ENCODE data around the gene LURAP1L. TPM values are rescaled to one million over a fixed set of nuclear protein-coding genes. Genes with fewer than 3 reads are reported as not detected.

The LURAP1L gene
- total RNA-seq, 1 donor from 2014 or later = 13.3 TPM

DNA sequence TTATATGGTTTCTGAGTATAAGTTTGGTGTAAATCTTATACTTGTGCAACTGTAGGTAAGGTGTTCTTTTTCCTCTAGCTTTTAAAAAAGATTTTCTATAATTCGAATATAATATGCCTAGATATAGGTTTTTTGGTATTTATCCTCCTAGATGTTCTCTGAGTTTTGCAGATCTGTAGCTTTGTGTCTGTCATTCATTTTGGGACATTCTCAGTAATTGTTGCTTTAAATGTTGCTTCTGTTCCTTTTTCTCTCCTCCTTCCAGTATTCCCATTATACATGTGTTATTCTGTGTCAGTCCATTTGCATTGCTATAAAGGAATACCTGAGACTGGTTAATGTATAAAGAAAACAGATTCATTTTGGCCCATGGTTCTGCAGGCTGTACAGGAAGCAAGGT lies 33.7 kb downstream of the LURAP1L start:
- peaks cover 7% of the 10 kb centered on the region for H3K4me1 Mint-ChIP-seq (ENCODE audit: low read depth, unreplicated experiment)
- no peaks in the 10 kb centered on the region for H3K9me3 ChIP-seq (ENCODE audit: insufficient read depth, low read depth, low read length)
- FAIRE-seq = no peak
- peaks cover 3% of the 10 kb centered on the region for H3K9me3 Mint-ChIP-seq (ENCODE audit: unreplicated experiment)
- no peak overlapping the region for H3K4me2 ChIP-seq (ENCODE audit: low read length)
- H3K36me3 Mint-ChIP-seq (ENCODE audit: low read depth, unreplicated experiment) = peaks cover 9% of the 10 kb centered on the region
- no peaks in the 10 kb centered on the region for H4K20me1 ChIP-seq (ENCODE audit: insufficient read depth, low read length)
- H3K79me2 ChIP-seq (ENCODE audit: insufficient read depth, low read length) = no peaks in the 10 kb centered on the region
- H2AFZ ChIP-seq (ENCODE audit: low read depth, low read length) = no peak overlapping the region
- peaks cover 4% of the 10 kb centered on the region for H3K4me1 ChIP-seq (ENCODE audit: insufficient read depth, low read length)
- H3K4me3 ChIP-seq (ENCODE audit: insufficient read depth, low read depth, low read length) = no peak overlapping the region
- no peak for TF ChIP-seq EZH2 (IDR thresholded peaks at IDR 0.05; ENCODE audit: insufficient read depth, low read length)
- TF ChIP-seq, protein P1, sequence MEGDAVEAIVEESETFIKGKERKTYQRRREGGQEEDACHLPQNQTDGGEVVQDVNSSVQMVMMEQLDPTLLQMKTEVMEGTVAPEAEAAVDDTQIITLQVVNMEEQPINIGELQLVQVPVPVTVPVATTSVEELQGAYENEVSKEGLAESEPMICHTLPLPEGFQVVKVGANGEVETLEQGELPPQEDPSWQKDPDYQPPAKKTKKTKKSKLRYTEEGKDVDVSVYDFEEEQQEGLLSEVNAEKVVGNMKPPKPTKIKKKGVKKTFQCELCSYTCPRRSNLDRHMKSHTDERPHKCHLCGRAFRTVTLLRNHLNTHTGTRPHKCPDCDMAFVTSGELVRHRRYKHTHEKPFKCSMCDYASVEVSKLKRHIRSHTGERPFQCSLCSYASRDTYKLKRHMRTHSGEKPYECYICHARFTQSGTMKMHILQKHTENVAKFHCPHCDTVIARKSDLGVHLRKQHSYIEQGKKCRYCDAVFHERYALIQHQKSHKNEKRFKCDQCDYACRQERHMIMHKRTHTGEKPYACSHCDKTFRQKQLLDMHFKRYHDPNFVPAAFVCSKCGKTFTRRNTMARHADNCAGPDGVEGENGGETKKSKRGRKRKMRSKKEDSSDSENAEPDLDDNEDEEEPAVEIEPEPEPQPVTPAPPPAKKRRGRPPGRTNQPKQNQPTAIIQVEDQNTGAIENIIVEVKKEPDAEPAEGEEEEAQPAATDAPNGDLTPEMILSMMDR (IDR thresholded peaks at IDR 0.05; ENCODE audit: insufficient read depth, low read depth, low read length) = no peak
- no peak for DNase-seq (ENCODE audit: low read depth)
- H3K4me3 Mint-ChIP-seq (ENCODE audit: unreplicated experiment) = no peak overlapping the region
- H3K9ac ChIP-seq (ENCODE audit: low read length) = no peak overlapping the region
- H3K36me3 ChIP-seq (ENCODE audit: insufficient read depth, low read length) = no peaks in the 10 kb centered on the region
- H3K27me3 ChIP-seq (ENCODE audit: insufficient read depth, low read length) = no peaks in the 10 kb centered on the region
- no peaks in the 10 kb centered on the region for H3K27me3 Mint-ChIP-seq (ENCODE audit: low read depth, unreplicated experiment)
- H3K27ac Mint-ChIP-seq (ENCODE audit: unreplicated experiment) = no peak overlapping the region
- H3K27ac ChIP-seq (ENCODE audit: low read depth, low read length) = no peak overlapping the region

DNA sequence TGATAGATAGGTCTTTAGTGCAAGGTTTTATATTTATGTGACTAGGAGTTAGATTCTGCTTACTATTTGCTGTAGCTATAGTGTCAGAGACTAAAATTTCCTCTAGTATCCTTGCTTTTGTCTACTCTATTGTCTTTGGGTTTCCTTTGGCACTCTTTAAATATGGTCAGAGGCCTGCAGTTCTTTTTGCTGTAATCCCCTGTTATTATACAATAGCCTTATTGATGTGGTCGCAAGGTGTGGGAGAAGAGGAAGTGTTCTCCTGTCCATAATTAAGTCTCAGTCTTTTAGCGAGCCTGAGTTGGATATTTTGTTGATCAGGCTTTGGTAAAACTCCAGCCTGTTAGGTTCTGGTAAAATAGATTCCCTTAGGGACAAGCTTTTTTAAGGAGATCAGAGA lies 34.9 kb downstream of the LURAP1L start:
- Histone ChIP-seq H3K79me2 (ENCODE audit: insufficient read depth, low read length) (no peaks in the 10 kb centered on the region), H3K27me3 (ENCODE audit: insufficient read depth, low read length) (no peaks in the 10 kb centered on the region), H3K4me3 (ENCODE audit: insufficient read depth, low read depth, low read length) (no peak overlapping the region), H3K4me2 (ENCODE audit: low read length) (no peak overlapping the region), H2AFZ (ENCODE audit: low read depth, low read length) (no peak overlapping the region), H3K27ac (ENCODE audit: low read depth, low read length) (no peak overlapping the region), H3K9me3 (ENCODE audit: insufficient read depth, low read depth, low read length) (no peaks in the 10 kb centered on the region), H3K4me1 (ENCODE audit: insufficient read depth, low read length) (peaks cover 12% of the 10 kb centered on the region), H3K36me3 (ENCODE audit: insufficient read depth, low read length) (no peaks in the 10 kb centered on the region), H3K9ac (ENCODE audit: low read length) (no peak overlapping the region), H4K20me1 (ENCODE audit: insufficient read depth, low read length) (no peaks in the 10 kb centered on the region)
- no peak overlapping the region for H3K27ac Mint-ChIP-seq (ENCODE audit: unreplicated experiment)
- no peak for FAIRE-seq
- no peaks in the 10 kb centered on the region for H3K27me3 Mint-ChIP-seq (ENCODE audit: low read depth, unreplicated experiment)
- TF ChIP-seq, protein P1 (IDR thresholded peaks at IDR 0.05; ENCODE audit: insufficient read depth, low read depth, low read length) = no peak
- TF ChIP-seq EZH2 (IDR thresholded peaks at IDR 0.05; ENCODE audit: insufficient read depth, low read length) = no peak
- no peak overlapping the region for H3K4me3 Mint-ChIP-seq (ENCODE audit: unreplicated experiment)
- H3K4me1 Mint-ChIP-seq (ENCODE audit: low read depth, unreplicated experiment) = peaks cover 14% of the 10 kb centered on the region
- H3K9me3 Mint-ChIP-seq (ENCODE audit: unreplicated experiment) = peaks cover 3% of the 10 kb centered on the region
- H3K36me3 Mint-ChIP-seq (ENCODE audit: low read depth, unreplicated experiment) = peaks cover 9% of the 10 kb centered on the region
- DNase-seq (ENCODE audit: low read depth) = no peak

DNA sequence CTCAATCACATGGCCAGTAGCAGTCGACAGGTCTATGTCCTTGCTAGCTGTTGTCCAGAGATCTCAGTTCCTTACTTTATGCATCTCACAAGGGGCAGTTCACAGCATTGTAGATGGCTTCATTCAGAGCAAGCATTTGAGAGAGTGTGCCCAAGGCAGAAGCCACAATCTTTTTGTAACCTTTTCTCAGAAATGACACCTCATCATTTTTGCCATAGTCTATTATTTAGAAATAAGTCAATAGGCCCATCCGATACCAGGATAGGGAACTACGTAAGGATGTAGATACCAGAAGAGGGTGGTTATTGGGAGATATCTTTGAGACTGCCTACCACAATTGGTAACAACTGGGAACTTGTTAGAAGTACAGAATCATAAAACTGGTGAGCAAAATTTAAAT lies 37.1 kb downstream of the LURAP1L start:
- peaks cover 3% of the 10 kb centered on the region for H3K9me3 Mint-ChIP-seq (ENCODE audit: unreplicated experiment)
- no peak for FAIRE-seq

More for the DNA sequence above, 37.1 kb downstream of the LURAP1L start:
- Histone ChIP-seq H3K4me3 (ENCODE audit: insufficient read depth, low read depth, low read length) (no peak overlapping the region), H3K27ac (ENCODE audit: low read depth, low read length) (no peak overlapping the region), H3K4me2 (ENCODE audit: low read length) (no peak overlapping the region), H4K20me1 (ENCODE audit: insufficient read depth, low read length) (no peaks in the 10 kb centered on the region), H3K27me3 (ENCODE audit: insufficient read depth, low read length) (no peaks in the 10 kb centered on the region), H3K9ac (ENCODE audit: low read length) (no peak overlapping the region), H3K9me3 (ENCODE audit: insufficient read depth, low read depth, low read length) (no peaks in the 10 kb centered on the region), H3K79me2 (ENCODE audit: insufficient read depth, low read length) (no peaks in the 10 kb centered on the region), H3K36me3 (ENCODE audit: insufficient read depth, low read length) (no peaks in the 10 kb centered on the region), H3K4me1 (ENCODE audit: insufficient read depth, low read length) (peaks cover 16% of the 10 kb centered on the region), H2AFZ (ENCODE audit: low read depth, low read length) (no peak overlapping the region)
- DNase-seq (ENCODE audit: low read depth) = no peak
- Mint-ChIP-seq H3K4me3 (ENCODE audit: unreplicated experiment) (no peak overlapping the region), H3K4me1 (ENCODE audit: low read depth, unreplicated experiment) (peaks cover 26% of the 10 kb centered on the region), H3K27ac (ENCODE audit: unreplicated experiment) (peak overlapping the region; percentile 77), H3K27me3 (ENCODE audit: low read depth, unreplicated experiment) (no peaks in the 10 kb centered on the region), H3K36me3 (ENCODE audit: low read depth, unreplicated experiment) (peaks cover 9% of the 10 kb centered on the region)
- TF ChIP-seq, protein P1 (IDR thresholded peaks at IDR 0.05; ENCODE audit: insufficient read depth, low read depth, low read length) = no peak
- TF ChIP-seq EZH2 (IDR thresholded peaks at IDR 0.05; ENCODE audit: insufficient read depth, low read length) = no peak
